ENCODE results near the gene TSSK6.

Gene TSSK6

GRCh38 chr19:19544954-19545591 is 29.7 kb upstream of the TSSK6 start:
- H3K4me3 ChIP-seq (ENCODE audit: insufficient read depth, low read depth, low read length), result no peak overlapping the region
- no peak overlapping the region for H3K27ac ChIP-seq (ENCODE audit: insufficient read depth, low read depth, low read length, poor library complexity, severe bottlenecking)
- peaks cover 2% of the 10 kb centered on the region for H3K4me1 ChIP-seq (ENCODE audit: control insufficient read depth, insufficient read depth, low read length)
- peaks cover 16% of the 10 kb centered on the region for H3K27me3 ChIP-seq (ENCODE audit: control insufficient read depth, insufficient read depth, low read length, poor library complexity, severe bottlenecking)
- WGBS, 2 experiments, result 95 to 96% methylated on average over 53 of the region's 53 CpGs
- H3K9me3 ChIP-seq (ENCODE audit: control insufficient read depth, low read length), result no peaks in the 10 kb centered on the region
- no peaks in the 10 kb centered on the region for H3K36me3 ChIP-seq (ENCODE audit: control insufficient read depth, insufficient read depth, low read length)

GRCh38 chr19:19544257-19544953 is 29.1 kb upstream of the TSSK6 start:
- Histone ChIP-seq H3K27ac (ENCODE audit: insufficient read depth, low read depth, low read length, poor library complexity, severe bottlenecking) (no peak overlapping the region), H3K27me3 (ENCODE audit: control insufficient read depth, insufficient read depth, low read length, poor library complexity, severe bottlenecking) (peaks cover 22% of the 10 kb centered on the region), H3K9me3 (ENCODE audit: control insufficient read depth, low read length) (no peaks in the 10 kb centered on the region), H3K4me3 (ENCODE audit: insufficient read depth, low read depth, low read length) (no peak overlapping the region), H3K36me3 (ENCODE audit: control insufficient read depth, insufficient read depth, low read length) (no peaks in the 10 kb centered on the region), H3K4me1 (ENCODE audit: control insufficient read depth, insufficient read depth, low read length) (no peaks in the 10 kb centered on the region)
- 96% methylated on average over 75 of the region's 75 CpGs for WGBS, 2 experiments

GRCh38 chr19:19543640-19544039 is 28.3 kb upstream of the TSSK6 start:
- Histone ChIP-seq H3K36me3 (ENCODE audit: control insufficient read depth, insufficient read depth, low read length) (no peaks in the 10 kb centered on the region), H3K27ac (ENCODE audit: insufficient read depth, low read depth, low read length, poor library complexity, severe bottlenecking) (no peak overlapping the region), H3K4me3 (ENCODE audit: insufficient read depth, low read depth, low read length) (no peak overlapping the region), H3K4me1 (ENCODE audit: control insufficient read depth, insufficient read depth, low read length) (peaks cover 2% of the 10 kb centered on the region), H3K9me3 (ENCODE audit: control insufficient read depth, low read length) (no peaks in the 10 kb centered on the region), H3K27me3 (ENCODE audit: control insufficient read depth, insufficient read depth, low read length, poor library complexity, severe bottlenecking) (peaks cover 30% of the 10 kb centered on the region)
- WGBS, 2 experiments, result 94% methylated on average over 19 of the region's 19 CpGs

GRCh38 chr19:19543101-19543500 is 27.8 kb upstream of the TSSK6 start:
- H3K9me3 ChIP-seq (ENCODE audit: control insufficient read depth, low read length), result no peaks in the 10 kb centered on the region
- no peak overlapping the region for H3K27ac ChIP-seq (ENCODE audit: insufficient read depth, low read depth, low read length, poor library complexity, severe bottlenecking)
- 94 to 96% methylated on average over 13 of the region's 13 CpGs for WGBS, 2 experiments
- H3K4me3 ChIP-seq (ENCODE audit: insufficient read depth, low read depth, low read length), result no peak overlapping the region
- no peaks in the 10 kb centered on the region for H3K36me3 ChIP-seq (ENCODE audit: control insufficient read depth, insufficient read depth, low read length)
- peaks cover 8% of the 10 kb centered on the region for H3K4me1 ChIP-seq (ENCODE audit: control insufficient read depth, insufficient read depth, low read length)
- peaks cover 35% of the 10 kb centered on the region for H3K27me3 ChIP-seq (ENCODE audit: control insufficient read depth, insufficient read depth, low read length, poor library complexity, severe bottlenecking)

GRCh38 chr19:19542507-19542906 is 27.2 kb upstream of the TSSK6 start:
- 94 to 95% methylated on average over 12 of the region's 12 CpGs for WGBS, 2 experiments
- Histone ChIP-seq H3K4me3 (ENCODE audit: insufficient read depth, low read depth, low read length) (no peak overlapping the region), H3K36me3 (ENCODE audit: control insufficient read depth, insufficient read depth, low read length) (no peaks in the 10 kb centered on the region)

GRCh38 chr19:19541616-19542015 is 26.3 kb upstream of the TSSK6 start:
- Histone ChIP-seq H3K36me3 (ENCODE audit: control insufficient read depth, insufficient read depth, low read length) (no peaks in the 10 kb centered on the region), H3K27ac (ENCODE audit: insufficient read depth, low read depth, low read length, poor library complexity, severe bottlenecking) (no peak overlapping the region), H3K9me3 (ENCODE audit: control insufficient read depth, low read length) (no peaks in the 10 kb centered on the region), H3K4me1 (ENCODE audit: control insufficient read depth, insufficient read depth, low read length) (peaks cover 8% of the 10 kb centered on the region), H3K4me3 (ENCODE audit: insufficient read depth, low read depth, low read length) (no peak overlapping the region), H3K27me3 (ENCODE audit: control insufficient read depth, insufficient read depth, low read length, poor library complexity, severe bottlenecking) (peaks cover 46% of the 10 kb centered on the region)
- WGBS, 2 experiments, result 93 to 95% methylated on average over 16 of the region's 16 CpGs

More at GRCh38 chr19:19542507-19542906, 27.2 kb upstream of the TSSK6 start:
- Histone ChIP-seq H3K9me3 (ENCODE audit: control insufficient read depth, low read length) (no peaks in the 10 kb centered on the region), H3K27me3 (ENCODE audit: control insufficient read depth, insufficient read depth, low read length, poor library complexity, severe bottlenecking) (peaks cover 41% of the 10 kb centered on the region), H3K4me1 (ENCODE audit: control insufficient read depth, insufficient read depth, low read length) (peaks cover 8% of the 10 kb centered on the region), H3K27ac (ENCODE audit: insufficient read depth, low read depth, low read length, poor library complexity, severe bottlenecking) (no peak overlapping the region)

- Histone ChIP-seq H3K27me3 (ENCODE audit: control insufficient read depth, insufficient read depth, low read length, poor library complexity, severe bottlenecking) (peaks cover 46% of the 10 kb centered on the region), H3K27ac (ENCODE audit: insufficient read depth, low read depth, low read length, poor library complexity, severe bottlenecking) (no peak overlapping the region), H3K9me3 (ENCODE audit: control insufficient read depth, low read length) (no peaks in the 10 kb centered on the region), H3K4me3 (ENCODE audit: insufficient read depth, low read depth, low read length) (no peak overlapping the region), H3K4me1 (ENCODE audit: control insufficient read depth, insufficient read depth, low read length) (peaks cover 8% of the 10 kb centered on the region), H3K36me3 (ENCODE audit: control insufficient read depth, insufficient read depth, low read length) (no peaks in the 10 kb centered on the region)
- WGBS, 2 experiments, result 68 to 74% methylated on average over 45 of the region's 45 CpGs
These were observed 25.6 kb upstream of the TSSK6 start for GRCh38 chr19:19540715-19541515.

- Histone ChIP-seq H3K27ac (ENCODE audit: insufficient read depth, low read depth, low read length, poor library complexity, severe bottlenecking) (no peak overlapping the region), H3K9me3 (ENCODE audit: control insufficient read depth, low read length) (no peaks in the 10 kb centered on the region), H3K27me3 (ENCODE audit: control insufficient read depth, insufficient read depth, low read length, poor library complexity, severe bottlenecking) (peaks cover 46% of the 10 kb centered on the region), H3K4me3 (ENCODE audit: insufficient read depth, low read depth, low read length) (no peak overlapping the region), H3K4me1 (ENCODE audit: control insufficient read depth, insufficient read depth, low read length) (peaks cover 8% of the 10 kb centered on the region), H3K36me3 (ENCODE audit: control insufficient read depth, insufficient read depth, low read length) (no peaks in the 10 kb centered on the region)
- 73 to 75% methylated on average over 74 of the region's 74 CpGs for WGBS, 2 experiments
These were observed 24.8 kb upstream of the TSSK6 start for GRCh38 chr19:19540064-19540714.

GRCh38 chr19:19539698-19540063 is 24.3 kb upstream of the TSSK6 start:
- peaks cover 46% of the 10 kb centered on the region for H3K27me3 ChIP-seq (ENCODE audit: control insufficient read depth, insufficient read depth, low read length, poor library complexity, severe bottlenecking)
- H3K27ac ChIP-seq (ENCODE audit: insufficient read depth, low read depth, low read length, poor library complexity, severe bottlenecking), result no peak overlapping the region
- no peaks in the 10 kb centered on the region for H3K36me3 ChIP-seq (ENCODE audit: control insufficient read depth, insufficient read depth, low read length)
- H3K9me3 ChIP-seq (ENCODE audit: control insufficient read depth, low read length), result no peaks in the 10 kb centered on the region
- no peak overlapping the region for H3K4me3 ChIP-seq (ENCODE audit: insufficient read depth, low read depth, low read length)
- WGBS, 2 experiments, result 78 to 83% methylated on average over 19 of the region's 19 CpGs
- peaks cover 8% of the 10 kb centered on the region for H3K4me1 ChIP-seq (ENCODE audit: control insufficient read depth, insufficient read depth, low read length)

GRCh38 chr19:19538785-19539166 is 23.4 kb upstream of the TSSK6 start:
- Histone ChIP-seq H3K27ac (ENCODE audit: insufficient read depth, low read depth, low read length, poor library complexity, severe bottlenecking) (no peak overlapping the region), H3K27me3 (ENCODE audit: control insufficient read depth, insufficient read depth, low read length, poor library complexity, severe bottlenecking) (peaks cover 46% of the 10 kb centered on the region), H3K4me1 (ENCODE audit: control insufficient read depth, insufficient read depth, low read length) (peaks cover 11% of the 10 kb centered on the region), H3K36me3 (ENCODE audit: control insufficient read depth, insufficient read depth, low read length) (no peaks in the 10 kb centered on the region), H3K4me3 (ENCODE audit: insufficient read depth, low read depth, low read length) (peak overlapping the region; percentile 40), H3K9me3 (ENCODE audit: control insufficient read depth, low read length) (no peaks in the 10 kb centered on the region)
- 61 to 63% methylated on average over 7 of the region's 7 CpGs for WGBS, 2 experiments

Data from ectodermal cell (in vitro differentiated cells).